TTC549 (cell line): Measurements from ENCODE around the gene ERI3.

Experiments
- FAIRE-seq: peaks from 2 replicates; lab custom pipeline; 2012; peaks lifted over from hg19 to GRCh38; lab: Jason Lieb, UNC

Gene ERI3

DNA sequence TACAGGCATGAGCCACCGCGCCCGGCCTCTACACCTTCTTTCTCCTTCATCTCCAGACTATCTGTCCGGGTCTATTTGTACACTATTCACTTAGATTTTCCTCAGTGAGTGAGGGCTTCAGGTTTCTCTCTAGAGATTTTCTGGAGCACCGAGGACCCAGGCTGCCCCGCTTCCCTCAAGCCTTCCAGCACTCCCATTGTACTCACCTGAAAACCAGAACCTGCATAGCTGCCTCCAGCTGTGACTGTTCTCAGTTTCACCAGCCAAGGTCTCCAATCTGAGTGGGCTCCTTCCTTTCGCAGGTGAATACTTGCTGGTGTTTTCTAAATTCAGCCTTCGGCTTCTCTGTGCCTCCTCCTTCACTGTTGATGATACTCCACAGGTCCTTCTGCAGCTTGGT is 154.7 kb downstream of the ERI3 start:
- FAIRE-seq = no peak

DNA sequence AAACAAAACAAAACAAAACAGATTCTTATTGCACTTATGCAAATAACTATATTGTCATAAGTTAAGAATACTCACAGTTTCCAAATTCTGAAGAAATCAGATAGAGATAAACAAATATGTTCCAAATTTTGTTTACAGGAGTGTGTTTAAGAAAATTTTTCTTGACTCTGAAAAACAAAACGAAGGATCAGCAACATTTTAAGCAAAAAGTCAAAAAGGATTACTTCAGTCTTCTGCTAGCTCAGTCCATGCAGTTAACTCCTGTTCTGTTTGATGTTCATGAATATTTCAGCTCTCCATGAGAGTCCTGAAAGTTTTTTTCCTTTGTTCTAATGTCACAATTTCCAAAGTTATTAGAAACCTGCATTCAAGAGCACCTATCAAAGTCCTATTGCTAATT is 180.4 kb downstream of the ERI3 start:
- FAIRE-seq = no peak
